ENCODE measurements around the gene SLC6A11.

SLC6A11 gene

GRCh38 chr3:10816019-10816862 lies at the start of gene SLC6A11:
Gene SLC6A11, plus strand, starts transcription at chr3:10816228. Its CDS starts 38 bp downstream, at chr3:10816266.
- no peak for DNase-seq (ENCODE audit: low spot score)

GRCh38 chr3:10768708-10769394 lies 47.2 kb upstream of the SLC6A11 start:
- DNase-seq (ENCODE audit: low spot score) = no peak

- no peak for DNase-seq (ENCODE audit: low spot score)
Observed at GRCh38 chr3:10770547-10770946, 45.5 kb upstream of the SLC6A11 start.

GRCh38 chr3:10770981-10771380 lies 45.0 kb upstream of the SLC6A11 start:
- no peak for DNase-seq (ENCODE audit: low spot score)

- DNase-seq (ENCODE audit: low spot score) = no peak
Observed at GRCh38 chr3:10771486-10772270, 44.4 kb upstream of the SLC6A11 start.

- DNase-seq (ENCODE audit: low spot score) = no peak
Observed at GRCh38 chr3:10772271-10773161, 43.5 kb upstream of the SLC6A11 start.

- DNase-seq (ENCODE audit: low spot score) = no peak
Observed at GRCh38 chr3:10774129-10774670, 41.8 kb upstream of the SLC6A11 start.

- no peak for DNase-seq (ENCODE audit: low spot score)
Observed at GRCh38 chr3:10774825-10775224, 41.2 kb upstream of the SLC6A11 start.

- no peak for DNase-seq (ENCODE audit: low spot score)
Observed at GRCh38 chr3:10775259-10775658, 40.8 kb upstream of the SLC6A11 start.

- no peak for DNase-seq (ENCODE audit: low spot score)
Observed at GRCh38 chr3:10775828-10776227, 40.2 kb upstream of the SLC6A11 start.

GRCh38 chr3:10777627-10778026 lies 38.4 kb upstream of the SLC6A11 start:
- no peak for DNase-seq (ENCODE audit: low spot score)

- DNase-seq (ENCODE audit: low spot score) = no peak
Observed at GRCh38 chr3:10778492-10779292, 37.3 kb upstream of the SLC6A11 start.

GRCh38 chr3:10779293-10779805 lies 36.7 kb upstream of the SLC6A11 start:
- no peak for DNase-seq (ENCODE audit: low spot score)

GRCh38 chr3:10780243-10780642 lies 35.8 kb upstream of the SLC6A11 start:
- DNase-seq (ENCODE audit: low spot score) = no peak

- no peak for DNase-seq (ENCODE audit: low spot score)
Observed at GRCh38 chr3:10780922-10781321, 35.1 kb upstream of the SLC6A11 start.

- DNase-seq (ENCODE audit: low spot score) = no peak
Observed at GRCh38 chr3:10781981-10782380, 34.0 kb upstream of the SLC6A11 start.

- DNase-seq (ENCODE audit: low spot score) = peak; percentile 26
Observed at GRCh38 chr3:10783360-10784351, 32.4 kb upstream of the SLC6A11 start.

- DNase-seq (ENCODE audit: low spot score) = no peak
Observed at GRCh38 chr3:10786640-10787039, 29.4 kb upstream of the SLC6A11 start.

- no peak for DNase-seq (ENCODE audit: low spot score)
Observed at GRCh38 chr3:10788451-10788850, 27.6 kb upstream of the SLC6A11 start.

Data from LoVo (cell line).